Neural progenitor cell (in vitro differentiated cells): ENCODE results near the gene GALNT17. TPM values are rescaled to one million over a fixed set of nuclear protein-coding genes. Genes with fewer than 3 reads are reported as not detected.

ENCODE experiments used
- DNase-seq: peaks from one replicate; pipeline ENCODE4 v3.0.0-alpha.2; 2016; ENCODE audit warnings: low spot score
- H2AFZ ChIP-seq: fragments of 200-600 bp; sonication (generic); replicated peaks from 2 replicates; pipeline ENCODE4 v1.6.1; 2016; ENCODE audit warnings: antibody characterized with exemption
- H3F3A ChIP-seq: fragments of 200-600 bp; sonication (generic); 2 replicates; pipeline ENCODE4 v1.6.1; 2016; ENCODE audit warnings: antibody characterized with exemption, low read depth
- H3K27ac ChIP-seq: fragments of 200-600 bp; sonication (generic); 2 replicates; pipeline ENCODE4 v1.5.1; 2016; ENCODE audit warnings: mild to moderate bottlenecking
- H3K27me3 ChIP-seq: fragments of 200-600 bp; sonication (generic); 2 replicates; pipeline ENCODE4 v1.6.1; 2016; ENCODE audit warnings: mild to moderate bottlenecking, moderate library complexity
- H3K36me3 ChIP-seq: fragments of 200-600 bp; sonication (generic); 2 replicates; pipeline ENCODE4 v1.5.1; 2016
- H3K4me1 ChIP-seq: fragments of 200-600 bp; sonication (generic); 2 replicates; pipeline ENCODE4 v1.6.1; 2016; ENCODE audit warnings: mixed run types
- H3K4me2 ChIP-seq: fragments of 200-600 bp; sonication (generic); 2 replicates; pipeline ENCODE4 v1.6.1; 2016
- H3K4me3 ChIP-seq: fragments of 200-600 bp; sonication (generic); 2 replicates; pipeline ENCODE4 v1.5.1; 2016
- H3K79me2 ChIP-seq: fragments of 200-600 bp; sonication (generic); 2 replicates; pipeline ENCODE4 v1.6.1; 2016; ENCODE audit warnings: low read depth
- H3K9ac ChIP-seq: fragments of 200-600 bp; sonication (generic); 2 replicates; pipeline ENCODE4 v1.6.1; 2016
- H3K9me3 ChIP-seq: fragments of 200-600 bp; sonication (generic); 2 replicates; pipeline ENCODE4 v1.5.1; 2016; ENCODE audit warnings: low read depth
- H4K20me1 ChIP-seq: fragments of 200-600 bp; sonication (generic); 2 replicates; pipeline ENCODE4 v1.6.1; 2016; ENCODE audit warnings: low read depth
- H3K27ac Mint-ChIP-seq: 3 replicates; pipeline ENCODE4 v1.8.0; 2021; ENCODE audit warnings: mixed read lengths
- H3K27me3 Mint-ChIP-seq: 2 replicates; pipeline ENCODE4 v1.8.0; 2022; ENCODE audit warnings: low read depth, mild to moderate bottlenecking, inconsistent platforms, moderate library complexity, mixed read lengths; ENCODE audit not compliant: insufficient read depth
- H3K36me3 Mint-ChIP-seq: 3 replicates; pipeline ENCODE4 v1.8.0; 2021; ENCODE audit warnings: mixed read lengths
- H3K4me1 Mint-ChIP-seq: 3 replicates; pipeline ENCODE4 v1.8.0; 2021; ENCODE audit warnings: mixed read lengths
- H3K4me3 Mint-ChIP-seq: 3 replicates; pipeline ENCODE4 v1.8.0; 2021; ENCODE audit warnings: mild to moderate bottlenecking, moderate library complexity, mixed read lengths
- H3K9me3 Mint-ChIP-seq: 3 replicates; pipeline ENCODE4 v1.8.0; 2020; ENCODE audit warnings: mixed read lengths
- EZH2 ChIP-seq: fragments of 200-600 bp; sonication (generic); IDR thresholded peaks from 2 replicates; pipeline ENCODE4 v1.6.1; 2017; ENCODE audit warnings: antibody characterized with exemption, mild to moderate bottlenecking, moderate library complexity
- EZH2phosphoT487 ChIP-seq: fragments of 200-600 bp; sonication (generic); IDR thresholded peaks from 2 replicates; pipeline ENCODE4 v1.6.1; 2017; ENCODE audit warnings: antibody characterized with exemption
- total RNA-seq: library from RNA; depleted of rRNA; stranded (reverse); fragments of >200 nt; gene quantifications from 2 replicates; pipeline ENCODE4 v1.2.3, GENCODE V29; 2015; ENCODE audit warnings: low replicate concordance
- TF ChIP-seq, protein P1 (sequence below): fragments of 200-600 bp; sonication (generic); IDR thresholded peaks from 2 replicates; pipeline ENCODE4 v1.5.1; 2017; ENCODE audit warnings: antibody characterized with exemption, mild to moderate bottlenecking

Gene GALNT17
- total RNA-seq, 1 donor from 2014 or later, result 17.1 TPM

DNA sequence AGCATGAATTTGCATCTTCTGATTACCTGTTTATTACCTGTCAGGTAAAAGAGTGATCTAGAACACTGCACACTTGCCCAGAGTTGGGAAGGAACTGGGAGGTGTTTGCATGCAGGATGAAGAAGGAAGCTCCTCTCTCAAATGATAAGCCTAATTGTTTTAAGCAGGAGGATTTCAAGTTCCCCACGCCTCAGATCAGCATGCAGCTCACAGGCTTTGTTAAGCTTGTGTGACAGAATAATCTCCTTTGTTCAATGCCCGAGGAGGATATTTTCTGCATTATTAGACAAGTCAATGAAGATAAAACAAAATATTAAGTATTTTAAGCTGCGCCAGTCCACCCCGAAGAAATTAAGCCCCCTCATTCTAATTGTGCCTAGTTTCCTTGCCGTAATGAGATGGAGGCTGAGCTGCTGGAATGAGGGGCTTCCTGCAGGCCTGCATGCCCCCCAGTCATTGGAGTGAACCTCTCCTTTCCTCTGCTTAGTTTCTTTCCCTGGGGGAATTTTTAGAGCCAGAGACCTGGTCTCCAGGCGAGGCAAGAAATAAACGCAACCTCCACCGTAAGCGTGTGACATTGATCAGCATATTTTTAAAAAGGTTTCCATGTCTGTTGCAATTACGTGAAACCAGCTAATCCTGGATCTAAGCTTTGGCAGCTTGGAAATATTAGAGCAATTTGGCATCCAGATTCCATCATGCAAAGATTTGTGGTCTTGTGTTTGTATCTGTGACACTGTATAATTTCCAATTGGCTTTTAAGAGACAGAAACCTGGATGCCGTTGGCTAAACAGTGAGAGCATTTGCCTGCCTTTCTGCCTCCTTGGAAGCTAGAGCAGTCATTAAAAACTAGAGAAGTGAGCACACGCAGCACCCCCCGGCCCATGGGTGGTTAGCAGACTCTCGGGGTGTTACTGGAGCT lies 376.0 kb downstream of the GALNT17 start:
- Histone ChIP-seq H3K79me2 (no peaks in the 10 kb centered on the region), H3K4me2 (peak overlapping the region; percentile 67), H3K27me3 (no peaks in the 10 kb centered on the region), H3K27ac (peak overlapping the region; percentile 72), H3K9me3 (no peaks in the 10 kb centered on the region), H3K36me3 (no peaks in the 10 kb centered on the region), H3K9ac (no peak overlapping the region), H3F3A (peaks cover 20% of the 10 kb centered on the region), H3K4me3 (no peak overlapping the region), H2AFZ (no peak overlapping the region), H4K20me1 (no peaks in the 10 kb centered on the region), H3K4me1 (peaks cover 23% of the 10 kb centered on the region)
- TF ChIP-seq EZH2, result no peak
- no peak for TF ChIP-seq EZH2phosphoT487
- TF ChIP-seq, protein P1, sequence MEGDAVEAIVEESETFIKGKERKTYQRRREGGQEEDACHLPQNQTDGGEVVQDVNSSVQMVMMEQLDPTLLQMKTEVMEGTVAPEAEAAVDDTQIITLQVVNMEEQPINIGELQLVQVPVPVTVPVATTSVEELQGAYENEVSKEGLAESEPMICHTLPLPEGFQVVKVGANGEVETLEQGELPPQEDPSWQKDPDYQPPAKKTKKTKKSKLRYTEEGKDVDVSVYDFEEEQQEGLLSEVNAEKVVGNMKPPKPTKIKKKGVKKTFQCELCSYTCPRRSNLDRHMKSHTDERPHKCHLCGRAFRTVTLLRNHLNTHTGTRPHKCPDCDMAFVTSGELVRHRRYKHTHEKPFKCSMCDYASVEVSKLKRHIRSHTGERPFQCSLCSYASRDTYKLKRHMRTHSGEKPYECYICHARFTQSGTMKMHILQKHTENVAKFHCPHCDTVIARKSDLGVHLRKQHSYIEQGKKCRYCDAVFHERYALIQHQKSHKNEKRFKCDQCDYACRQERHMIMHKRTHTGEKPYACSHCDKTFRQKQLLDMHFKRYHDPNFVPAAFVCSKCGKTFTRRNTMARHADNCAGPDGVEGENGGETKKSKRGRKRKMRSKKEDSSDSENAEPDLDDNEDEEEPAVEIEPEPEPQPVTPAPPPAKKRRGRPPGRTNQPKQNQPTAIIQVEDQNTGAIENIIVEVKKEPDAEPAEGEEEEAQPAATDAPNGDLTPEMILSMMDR, result no peak
- Mint-ChIP-seq H3K27ac (peak overlapping the region; percentile 62), H3K27me3 (peaks cover 9% of the 10 kb centered on the region), H3K9me3 (peaks cover 5% of the 10 kb centered on the region), H3K36me3 (no peaks in the 10 kb centered on the region), H3K4me3 (no peak overlapping the region), H3K4me1 (peaks cover 22% of the 10 kb centered on the region)
- peak; percentile 69 for DNase-seq

DNA sequence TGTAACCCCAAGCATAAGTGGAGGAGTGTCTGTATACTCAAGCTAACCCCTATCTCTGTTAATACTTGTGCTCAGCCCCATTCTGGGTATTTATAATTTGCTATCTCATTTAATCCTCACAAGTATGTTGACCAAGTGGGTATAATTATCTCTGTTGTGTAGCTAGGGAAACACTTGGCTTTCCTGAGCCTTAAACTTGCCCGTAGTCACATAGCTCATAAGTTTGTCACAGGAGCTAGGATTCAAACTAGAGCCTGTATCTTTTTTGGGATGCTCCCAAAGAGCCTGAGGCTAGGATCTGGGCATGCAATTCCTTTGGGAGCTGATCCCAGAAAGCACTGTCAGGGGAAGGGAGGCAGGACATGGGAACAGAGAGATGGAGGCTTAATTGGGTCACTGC lies 377.4 kb downstream of the GALNT17 start:
- H3K4me3 Mint-ChIP-seq, result no peak overlapping the region
- no peaks in the 10 kb centered on the region for H4K20me1 ChIP-seq
- H3K4me2 ChIP-seq, result no peak overlapping the region
- peaks cover 9% of the 10 kb centered on the region for H3K9me3 Mint-ChIP-seq
- peaks cover 22% of the 10 kb centered on the region for H3K4me1 Mint-ChIP-seq
- no peak overlapping the region for H2AFZ ChIP-seq
- TF ChIP-seq EZH2phosphoT487 (no peak), EZH2 (no peak)
- TF ChIP-seq, protein P1, result no peak
- H3K27ac ChIP-seq, result no peak overlapping the region
- H3K9ac ChIP-seq, result no peak overlapping the region
- H3K4me1 ChIP-seq, result peaks cover 21% of the 10 kb centered on the region
- no peak overlapping the region for H3K27ac Mint-ChIP-seq
- H3K27me3 ChIP-seq, result no peaks in the 10 kb centered on the region
- peaks cover 17% of the 10 kb centered on the region for H3F3A ChIP-seq
- H3K4me3 ChIP-seq, result no peak overlapping the region
- DNase-seq, result no peak
- no peaks in the 10 kb centered on the region for H3K9me3 ChIP-seq
- peaks cover 9% of the 10 kb centered on the region for H3K27me3 Mint-ChIP-seq
- H3K36me3 ChIP-seq, result no peaks in the 10 kb centered on the region
- H3K36me3 Mint-ChIP-seq, result peaks cover 2% of the 10 kb centered on the region
- no peaks in the 10 kb centered on the region for H3K79me2 ChIP-seq

DNA sequence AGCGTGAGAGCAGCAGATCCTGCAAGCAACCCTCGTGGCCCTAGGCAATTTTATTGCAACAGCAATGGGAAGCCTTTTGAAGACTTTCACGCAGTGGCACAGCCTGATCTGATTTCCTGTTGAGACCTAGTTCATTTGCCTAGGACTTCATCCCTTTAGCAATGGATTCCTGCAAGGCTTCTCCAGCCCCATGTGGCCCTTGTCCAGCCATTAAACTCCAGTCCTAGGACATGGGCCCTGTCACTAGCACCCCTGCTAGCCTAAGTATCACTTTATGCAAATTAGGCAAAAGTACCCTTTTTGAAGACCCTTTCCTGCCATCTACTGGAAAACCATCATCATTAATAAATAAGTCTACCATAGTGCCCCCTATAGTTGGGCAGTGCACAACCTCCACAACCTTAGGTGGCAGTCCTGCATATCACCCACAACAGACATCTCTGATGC lies 379.4 kb downstream of the GALNT17 start:
- Histone ChIP-seq H4K20me1 (no peaks in the 10 kb centered on the region), H3K9ac (no peak overlapping the region), H3F3A (peaks cover 11% of the 10 kb centered on the region), H3K79me2 (no peaks in the 10 kb centered on the region), H3K4me3 (no peak overlapping the region), H3K36me3 (no peaks in the 10 kb centered on the region), H3K27ac (no peak overlapping the region), H3K9me3 (no peaks in the 10 kb centered on the region), H3K4me2 (no peak overlapping the region), H3K4me1 (peaks cover 18% of the 10 kb centered on the region), H3K27me3 (no peaks in the 10 kb centered on the region), H2AFZ (no peak overlapping the region)
- H3K36me3 Mint-ChIP-seq, result peaks cover 13% of the 10 kb centered on the region
- H3K27me3 Mint-ChIP-seq, result peaks cover 6% of the 10 kb centered on the region
- DNase-seq, result peak; percentile 37
- TF ChIP-seq EZH2, result no peak
- TF ChIP-seq, protein P1, result peak; percentile 53
- TF ChIP-seq EZH2phosphoT487, result no peak
- peaks cover 17% of the 10 kb centered on the region for H3K9me3 Mint-ChIP-seq
- H3K4me3 Mint-ChIP-seq, result no peak overlapping the region
- H3K27ac Mint-ChIP-seq, result no peak overlapping the region
- peaks cover 15% of the 10 kb centered on the region for H3K4me1 Mint-ChIP-seq
